GM19240 (cell line): ENCODE results near the gene GALNT3.

ENCODE experiments used
- DNase-seq: peaks from one replicate; pipeline ENCODE4 v3.0.0; 2011; ENCODE audit warnings: low spot score; ENCODE audit not compliant: insufficient read length

The GALNT3 gene

GRCh38 chr2:165793779-165794535 is at the start of gene GALNT3:
Gene GALNT3 (minus strand): TSS chr2:165794247. CDS start chr2:165770700, 23,547 bp downstream.
- no peak for DNase-seq

DNA sequence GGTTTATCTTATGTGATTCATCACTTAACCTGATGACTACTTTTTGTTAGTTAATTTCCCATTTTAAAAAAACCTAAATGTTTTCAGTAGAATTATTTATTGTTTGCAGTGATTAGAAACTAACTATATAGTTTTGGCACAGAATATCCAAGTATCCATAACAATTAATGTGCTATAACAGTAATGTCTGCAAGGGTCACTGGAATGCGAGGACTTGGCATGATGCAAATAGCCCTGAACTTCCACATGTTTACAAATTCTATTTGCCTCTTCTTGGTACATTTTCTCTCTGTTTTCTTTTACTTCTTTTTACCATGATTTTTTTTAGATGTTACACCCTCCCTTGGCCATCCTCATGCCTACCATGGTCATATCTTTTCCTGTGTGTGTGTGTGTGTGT is 49.3 kb upstream of the GALNT3 start:
- no peak for DNase-seq

DNA sequence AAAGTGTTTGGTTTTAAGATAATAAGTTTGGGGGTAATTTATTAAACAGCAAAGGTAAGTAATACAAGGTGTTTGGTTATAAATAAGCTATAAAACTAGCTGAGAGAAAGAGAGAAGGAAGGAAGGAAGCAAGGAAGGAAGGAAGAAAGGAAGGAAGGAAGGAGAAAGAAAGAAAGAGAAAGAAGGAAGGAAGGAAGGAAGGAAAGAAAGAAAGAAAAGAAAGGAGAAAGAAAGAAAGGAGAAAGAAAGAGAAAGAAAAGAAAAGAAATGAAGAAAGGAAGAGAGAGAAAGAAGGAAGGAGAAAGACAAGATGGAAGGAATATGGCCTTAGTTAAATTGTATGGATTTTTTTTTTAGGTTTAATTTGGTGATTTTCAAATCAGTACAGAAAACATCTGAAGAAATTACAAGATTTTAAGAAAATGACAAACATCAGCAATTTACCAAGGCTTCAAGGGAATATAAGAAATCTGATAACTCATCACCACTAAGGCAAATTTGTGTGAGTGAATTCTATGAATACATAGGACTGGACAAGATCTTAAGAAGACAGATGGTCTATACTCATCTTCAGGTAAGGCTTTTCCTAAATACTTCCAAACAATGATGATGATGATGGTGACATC is 46.4 kb upstream of the GALNT3 start:
- DNase-seq = no peak

DNA sequence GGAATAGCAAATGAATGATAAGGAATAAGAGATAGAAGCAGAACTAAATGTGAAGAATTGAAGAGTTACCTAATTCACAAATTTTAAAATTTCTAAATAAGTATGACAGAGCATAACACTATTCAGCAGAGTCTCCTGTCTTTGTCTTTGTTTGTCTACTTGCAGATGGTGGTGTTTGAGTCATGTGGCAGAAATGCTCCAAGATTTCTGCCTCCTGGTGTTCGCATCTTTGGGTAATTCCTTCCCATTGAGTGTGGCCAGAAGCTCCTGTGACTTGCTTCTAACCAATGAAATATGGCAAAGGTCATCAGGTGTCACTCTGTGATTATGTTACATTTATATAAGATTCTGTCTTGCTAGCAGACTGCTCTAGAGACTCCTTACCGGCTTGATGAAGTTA is 45.6 kb upstream of the GALNT3 start:
- no peak for DNase-seq

DNA sequence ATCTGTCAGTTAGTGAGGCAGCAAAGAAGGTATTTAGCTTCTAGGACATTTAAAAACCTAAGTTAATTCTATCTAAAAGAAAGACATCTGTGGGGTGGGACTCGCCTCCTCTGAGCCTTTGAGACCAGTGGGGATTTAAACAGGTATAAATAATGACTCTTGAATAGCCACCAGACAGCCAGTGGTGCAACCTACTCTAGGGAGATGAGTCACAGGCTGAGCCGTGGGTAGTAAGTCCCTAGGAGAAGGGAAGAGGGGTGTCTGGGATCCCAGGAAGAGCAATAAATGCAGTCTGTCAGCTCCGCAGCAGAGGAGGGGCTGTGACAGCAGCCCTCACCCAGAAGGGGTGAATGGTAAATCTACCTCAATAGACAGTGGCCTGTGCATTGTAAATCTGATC is 43.1 kb upstream of the GALNT3 start:
- no peak for DNase-seq

- DNase-seq = no peak
These were observed 41.3 kb upstream of the GALNT3 start for GRCh38 chr2:165835363-165835762.

GRCh38 chr2:165833156-165833555 is 39.1 kb upstream of the GALNT3 start:
- no peak for DNase-seq

DNA sequence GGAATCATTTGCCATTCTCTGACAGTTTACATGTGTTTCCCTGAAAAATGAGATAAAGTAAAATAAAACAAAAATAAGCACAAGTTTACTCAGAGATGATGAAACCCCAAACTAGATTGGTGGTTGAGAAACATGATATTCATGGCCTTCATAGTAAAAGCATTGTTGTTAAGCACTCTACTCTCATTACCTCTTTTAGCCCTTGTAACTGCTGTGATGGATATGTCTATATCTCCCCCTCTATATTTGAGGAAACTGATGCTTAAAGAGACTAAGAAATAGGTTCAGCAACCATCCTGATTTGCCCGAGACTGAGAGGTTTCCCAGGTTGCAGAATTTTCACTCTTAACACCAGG is 33.9 kb upstream of the GALNT3 start:
- no peak for DNase-seq

DNA sequence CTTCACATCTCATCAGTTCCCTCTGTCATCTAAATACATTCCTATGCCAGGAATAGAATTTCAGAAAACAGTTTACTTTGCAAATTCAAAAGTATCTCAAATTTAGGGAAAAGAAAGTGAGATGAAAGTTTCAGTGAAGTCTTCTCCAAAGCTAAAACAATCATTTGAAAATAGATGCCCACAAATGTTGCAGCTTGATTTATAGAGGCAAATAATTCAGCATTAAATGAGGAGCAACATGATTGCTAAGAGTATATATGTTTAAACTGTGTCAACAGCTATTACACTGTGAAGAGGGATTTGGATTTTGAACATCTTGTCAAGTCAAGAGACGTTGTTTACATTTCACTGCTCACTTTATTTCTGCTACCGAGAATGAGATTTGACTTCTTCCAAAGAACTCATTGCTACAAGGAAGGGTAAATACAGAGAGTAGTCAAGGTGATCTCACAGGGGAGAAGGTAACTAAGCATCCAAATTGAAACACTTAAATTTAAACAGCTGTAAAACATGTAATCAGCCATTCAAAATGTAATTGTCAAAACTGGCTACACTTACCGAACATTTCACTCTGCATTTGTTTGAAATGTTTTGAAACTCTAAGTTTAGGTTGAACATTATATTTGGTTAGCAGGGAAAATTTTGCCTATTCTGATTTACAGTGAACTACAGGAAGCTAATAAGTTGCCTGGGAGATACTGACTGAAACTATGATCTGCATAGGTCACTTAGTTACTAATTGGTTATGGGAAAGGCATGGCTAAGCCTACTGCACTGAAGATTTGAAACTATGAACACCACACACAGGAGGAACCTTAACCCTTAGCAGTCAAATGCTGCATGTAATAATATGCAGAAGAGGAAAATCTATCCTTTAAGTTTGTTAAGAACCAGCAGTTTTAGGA is 33.2 kb upstream of the GALNT3 start:
- no peak for DNase-seq

DNA sequence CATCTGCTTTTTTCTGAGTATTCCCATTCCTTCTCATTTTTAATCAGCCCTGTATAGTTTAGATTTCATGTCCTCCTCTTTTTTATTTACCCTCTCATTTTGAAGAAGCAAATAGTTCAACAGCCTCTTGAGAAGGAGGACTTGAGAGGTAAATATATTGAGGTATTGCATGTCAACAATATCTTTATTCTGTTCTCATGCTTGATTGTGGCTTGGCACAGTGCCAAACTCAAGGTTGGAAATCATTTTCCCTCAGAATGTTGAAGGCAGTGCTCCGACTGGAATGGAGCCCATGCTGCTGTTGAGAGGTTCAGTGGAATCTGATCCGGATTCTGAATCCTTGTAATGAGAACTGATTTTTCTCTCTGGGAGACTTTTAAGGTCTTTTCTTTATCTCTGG is 31.0 kb upstream of the GALNT3 start:
- DNase-seq = no peak

GRCh38 chr2:165820296-165820695 is 26.2 kb upstream of the GALNT3 start:
- DNase-seq = no peak

DNA sequence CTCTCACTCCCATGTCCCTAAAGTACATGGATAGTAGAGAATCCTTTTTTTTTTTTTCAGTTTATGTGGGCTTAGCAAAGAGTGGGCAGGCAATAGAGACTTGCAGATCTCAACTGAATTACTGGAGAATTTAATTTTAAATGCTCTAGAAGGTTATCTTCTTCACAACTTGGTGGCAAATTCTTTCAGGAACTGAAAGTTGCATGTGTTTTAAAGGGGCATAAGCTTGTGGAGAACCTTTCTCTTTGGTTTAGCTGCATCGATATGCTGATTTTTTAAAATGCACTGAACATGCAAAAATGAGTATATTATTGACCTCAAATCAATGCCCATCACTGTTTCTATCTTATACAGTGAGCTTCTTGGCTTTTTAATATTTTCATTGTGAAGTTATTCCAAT is 24.9 kb upstream of the GALNT3 start:
- no peak for DNase-seq

- no peak for DNase-seq
These were observed 21.5 kb upstream of the GALNT3 start for GRCh38 chr2:165815299-165816141.

- no peak for DNase-seq
These were observed 20.4 kb upstream of the GALNT3 start for GRCh38 chr2:165814473-165814872.

DNA sequence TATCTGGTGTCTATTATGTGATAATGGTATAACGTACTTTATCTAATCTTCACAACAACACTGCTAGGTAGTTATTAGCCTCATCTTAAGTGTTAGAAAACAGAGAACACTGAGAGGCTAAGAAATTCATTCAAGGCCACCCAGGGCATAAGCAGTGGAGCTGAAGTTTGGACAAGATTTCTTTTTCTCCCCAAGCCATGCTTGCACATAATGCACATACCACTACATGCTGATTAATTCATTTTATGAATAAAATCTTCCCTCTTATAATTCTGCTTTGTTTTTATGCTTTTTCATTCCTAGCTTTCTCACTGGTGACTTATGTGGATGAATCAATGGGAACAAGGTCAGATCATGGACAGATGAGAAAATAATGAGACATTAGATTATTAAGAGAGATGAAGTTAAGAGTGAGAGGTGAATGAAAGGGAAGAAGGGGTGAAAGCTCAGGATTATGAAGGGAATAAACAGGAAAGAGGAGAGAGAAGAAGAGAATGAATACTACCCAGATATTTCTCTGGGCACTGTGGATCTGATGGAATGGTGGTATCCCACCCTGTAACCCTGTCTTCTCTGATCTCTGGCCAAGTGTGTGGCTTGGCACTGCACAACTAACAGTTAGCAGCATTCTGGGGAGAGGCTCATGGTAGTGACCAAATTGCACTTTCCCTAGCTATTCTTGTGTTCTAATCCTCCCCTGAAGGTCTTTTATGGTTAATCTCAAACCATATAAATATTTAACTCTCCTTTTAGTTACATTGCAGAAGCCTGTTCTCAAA is 17.7 kb upstream of the GALNT3 start:
- DNase-seq = no peak

- DNase-seq = no peak
These were observed 16.4 kb upstream of the GALNT3 start for GRCh38 chr2:165810418-165810817.

DNA sequence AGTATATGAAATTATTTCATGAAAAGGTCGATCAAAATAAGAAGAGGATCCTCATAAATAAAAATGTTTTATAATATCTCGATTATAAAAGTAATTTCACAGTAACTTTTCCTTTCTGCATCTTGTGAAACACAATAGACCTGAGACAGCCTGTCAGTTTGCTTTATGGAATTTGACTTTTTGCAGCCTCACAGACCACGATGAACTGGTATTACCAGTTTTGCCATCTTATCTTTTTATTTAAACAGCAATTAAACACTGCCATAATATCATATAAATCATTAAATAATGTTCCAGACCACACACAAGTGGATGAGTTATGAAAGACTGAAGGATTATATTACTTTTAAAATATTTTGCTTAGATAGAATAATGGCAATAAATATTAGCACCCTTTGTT is 10.7 kb upstream of the GALNT3 start:
- no peak for DNase-seq

DNA sequence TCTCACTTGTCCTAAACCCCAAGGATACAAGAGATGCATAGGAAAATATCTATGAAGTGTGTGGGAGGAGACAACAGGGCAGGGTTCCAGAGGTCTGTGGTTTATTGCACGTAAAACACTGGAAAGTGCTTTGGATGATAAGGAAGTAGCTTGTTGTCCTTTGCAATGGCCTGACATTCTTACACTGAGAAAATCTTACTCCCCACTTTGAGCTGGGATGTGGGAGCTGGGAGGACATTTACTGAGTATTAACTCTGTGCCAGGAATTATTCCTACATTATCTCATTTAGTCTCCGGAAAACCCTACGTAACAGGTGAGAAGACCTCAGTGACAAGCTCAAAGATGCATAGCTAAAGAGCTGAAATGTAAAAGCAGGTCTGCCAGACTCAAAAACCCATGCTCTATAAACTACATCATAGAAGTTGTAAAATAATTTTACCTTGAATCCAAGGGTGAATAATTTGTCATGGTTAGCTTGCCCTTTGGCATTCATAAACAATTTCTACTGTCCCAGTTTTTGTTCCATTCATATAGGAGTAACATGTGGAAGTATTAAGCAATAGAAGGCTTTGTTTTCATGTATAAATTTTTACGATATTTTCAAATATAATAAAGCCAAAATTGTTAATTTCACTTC is 9.2 kb upstream of the GALNT3 start:
- DNase-seq = no peak

DNA sequence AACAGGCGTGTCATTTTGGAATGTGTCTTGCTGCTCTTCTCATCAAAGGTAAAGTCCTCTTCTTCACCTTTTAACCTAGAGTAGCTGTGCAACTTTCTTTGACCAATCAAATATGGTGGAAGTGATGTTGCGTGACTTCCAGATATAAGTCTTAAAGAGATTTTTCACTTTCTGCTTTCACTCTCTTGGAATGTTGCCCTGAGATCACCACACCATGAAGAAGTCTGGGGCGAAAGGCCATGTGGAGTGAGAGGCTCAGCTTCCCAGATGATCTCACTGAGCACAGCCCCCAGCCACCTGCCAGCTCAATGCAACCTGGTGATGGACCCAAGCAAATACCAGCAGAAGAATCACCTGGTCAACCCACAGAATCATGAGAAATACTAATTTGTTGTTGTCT is 7.1 kb upstream of the GALNT3 start:
- DNase-seq = no peak
